HG02885 (cell line): ENCODE results near the gene FKBP15.
A peak's percentile ranks its signal among the peaks of the same experiment; 100 is the strongest.
"Not testable (repeated sequence)": the region's sequence is repeated elsewhere in the genome, so short reads cannot be mapped to it uniquely, and the experiment has no call there.

Source experiments
- ATAC-seq: cut with Tn5 transposase; IDR thresholded peaks from one replicate; pipeline ENCODE4 v1.9.1; 2021; ENCODE audit warnings: mild to moderate bottlenecking; ENCODE audit not compliant: unreplicated experiment, poor library complexity

Gene FKBP15

GRCh38 chr9:113238202-113238858, 17.3 kb upstream of the FKBP15 start:
- no peak for ATAC-seq

GRCh38 chr9:113237026-113237425, 15.9 kb upstream of the FKBP15 start:
- ATAC-seq = no peak

GRCh38 chr9:113235701-113236255, 14.7 kb upstream of the FKBP15 start:
- ATAC-seq = not testable (repeated sequence)

- ATAC-seq = no peak
These were observed 10.6 kb upstream of the FKBP15 start for GRCh38 chr9:113231701-113232100.

- no peak for ATAC-seq
These were observed 7.1 kb upstream of the FKBP15 start for GRCh38 chr9:113228130-113228665.

- no peak for ATAC-seq
These were observed 6.4 kb upstream of the FKBP15 start for GRCh38 chr9:113227436-113227835.

- no peak for ATAC-seq
These were observed 2.9 kb upstream of the FKBP15 start for GRCh38 chr9:113223963-113224362.

GRCh38 chr9:113222482-113222841, 1.4 kb upstream of the FKBP15 start:
- ATAC-seq = no peak

GRCh38 chr9:113221800-113222481, 864 bp upstream of the FKBP15 start:
- ATAC-seq = no peak

GRCh38 chr9:113220467-113221002, 542 bp downstream of the FKBP15 start:
- no peak for ATAC-seq

GRCh38 chr9:113219969-113220368, 1.1 kb downstream of the FKBP15 start:
- ATAC-seq = peak; percentile 52

- peak; percentile 42 for ATAC-seq
These were observed 1.7 kb downstream of the FKBP15 start for GRCh38 chr9:113219186-113219936.

GRCh38 chr9:113216406-113216805, 4.7 kb downstream of the FKBP15 start:
- ATAC-seq = no peak

- no peak for ATAC-seq
These were observed 5.9 kb downstream of the FKBP15 start for GRCh38 chr9:113215132-113215531.

GRCh38 chr9:113210815-113211214, 10.3 kb downstream of the FKBP15 start:
- no peak for ATAC-seq

- ATAC-seq = no peak
These were observed 15.2 kb downstream of the FKBP15 start for GRCh38 chr9:113205861-113206260.

- ATAC-seq = no peak
These were observed 15.6 kb downstream of the FKBP15 start for GRCh38 chr9:113205432-113205831.

- no peak for ATAC-seq
These were observed 21.3 kb downstream of the FKBP15 start for GRCh38 chr9:113199683-113200329.

- no peak for ATAC-seq
These were observed 28.6 kb downstream of the FKBP15 start for GRCh38 chr9:113192455-113192854.

GRCh38 chr9:113187929-113188595, 33.0 kb downstream of the FKBP15 start:
- ATAC-seq = no peak
